ENCODE data around the gene RNPEPL1.
"Not testable (repeated sequence)": the region's sequence is repeated elsewhere in the genome, so short reads cannot be mapped to it uniquely, and the experiment has no call there.

RNPEPL1 gene

DNA sequence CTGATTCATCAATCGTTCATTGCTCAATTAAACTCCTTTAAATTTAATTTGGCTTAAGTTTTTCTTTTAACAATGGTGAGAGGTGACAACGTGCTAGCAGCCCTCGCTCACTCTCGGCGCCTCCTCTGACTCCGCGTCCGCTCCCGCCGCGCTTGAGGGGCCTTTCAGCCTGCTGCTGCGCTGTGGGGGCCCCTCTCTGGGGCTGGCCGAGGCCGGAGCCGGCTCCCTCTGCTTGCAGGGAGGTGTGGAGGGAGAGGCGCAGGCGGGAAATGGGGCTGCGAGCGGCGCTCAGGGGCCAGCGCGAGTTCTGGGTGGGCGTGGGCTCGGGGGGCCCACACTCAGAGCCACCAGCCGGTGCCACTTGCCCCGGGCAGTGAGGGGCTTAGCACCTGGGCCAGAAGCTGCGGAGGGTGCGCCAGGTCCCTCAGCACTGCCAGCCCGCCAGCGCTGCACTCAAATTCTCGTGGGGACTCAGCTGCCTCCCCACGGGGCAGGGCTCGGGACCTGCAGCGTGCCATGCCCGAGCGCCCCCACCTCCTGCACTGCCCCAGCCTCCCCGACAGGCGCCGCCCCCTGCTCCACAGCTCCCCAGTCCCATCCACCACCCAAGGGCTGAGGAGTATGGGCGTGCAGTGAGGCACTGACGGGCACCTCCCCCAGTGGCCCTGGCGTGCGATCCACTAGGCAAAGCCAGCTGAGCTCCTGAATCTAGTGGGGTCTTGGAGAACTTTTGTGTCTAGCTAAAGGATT is 30.1 kb upstream of the RNPEPL1 start:
- Histone ChIP-seq H3K27ac (ENCODE audit: low read length) (no peak overlapping the region), H3K4me3 (ENCODE audit: low read length in 2 of 2) (no peak overlapping the region), H3K27me3 (ENCODE audit: control insufficient read depth in 1 of 2, insufficient read depth in 2 of 2, low read length in 2 of 2) (no peaks in the 10 kb centered on the region), H3K9ac (ENCODE audit: low read length in 2 of 2) (no peak overlapping the region), H3K4me1 (ENCODE audit: control insufficient read depth, insufficient read depth, low read length) (no peaks in the 10 kb centered on the region), H3K9me3 (ENCODE audit: control insufficient read depth in 2 of 2, low read length in 2 of 2) (no peaks in the 10 kb centered on the region), H3K36me3 (ENCODE audit: control insufficient read depth in 2 of 2, insufficient read depth in 2 of 2, low read length in 2 of 2) (peaks cover 3 to 9% of the 10 kb centered on the region in 2 donors)

DNA sequence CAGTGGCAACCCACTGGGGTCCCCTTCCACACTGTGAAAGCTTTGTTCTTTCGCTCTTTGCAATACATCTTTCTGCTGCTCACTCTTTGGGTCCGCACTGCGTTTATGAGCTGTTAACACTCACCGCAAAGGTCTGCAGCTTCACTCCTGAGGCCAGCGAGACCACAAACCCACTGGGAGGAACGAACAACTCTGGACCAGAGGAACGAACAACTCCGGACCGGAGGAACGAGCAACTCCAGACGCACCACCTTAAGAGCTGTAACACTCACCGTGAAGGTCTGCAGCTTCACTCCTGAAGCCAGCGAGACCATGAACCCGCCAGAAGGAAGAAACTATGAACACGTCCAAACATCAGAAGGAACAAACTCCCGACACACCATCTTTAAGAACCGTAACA is 29.2 kb upstream of the RNPEPL1 start:
- not testable (repeated sequence) for H3K4me3 ChIP-seq (ENCODE audit: low read length in 2 of 2); H3K9me3 ChIP-seq (ENCODE audit: control insufficient read depth in 2 of 2, low read length in 2 of 2); H3K36me3 ChIP-seq (ENCODE audit: control insufficient read depth in 2 of 2, insufficient read depth in 2 of 2, low read length in 2 of 2); H3K4me1 ChIP-seq (ENCODE audit: control insufficient read depth, insufficient read depth, low read length); H3K27ac ChIP-seq (ENCODE audit: low read length); H3K9ac ChIP-seq (ENCODE audit: low read length in 2 of 2); H3K27me3 ChIP-seq (ENCODE audit: control insufficient read depth in 1 of 2, insufficient read depth in 2 of 2, low read length in 2 of 2)

DNA sequence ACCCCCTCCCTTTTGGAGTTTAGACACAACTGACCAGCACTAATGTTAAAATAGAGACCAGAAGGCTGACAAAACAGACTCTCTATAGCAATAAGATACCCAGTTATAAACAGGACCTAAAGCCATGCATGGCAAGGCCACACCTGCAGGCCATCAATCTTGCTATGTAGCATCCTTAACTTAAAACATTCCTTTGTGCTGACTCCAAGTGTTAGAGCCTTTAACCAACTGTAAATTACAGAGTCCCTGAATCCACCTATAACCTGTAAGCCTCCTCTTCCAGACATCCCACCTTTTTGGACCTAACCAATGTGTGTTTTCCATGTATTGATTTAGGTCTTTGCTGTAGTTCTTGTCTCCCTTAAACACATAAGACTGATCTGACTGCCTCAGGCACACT is 28.4 kb upstream of the RNPEPL1 start:
- no peak overlapping the region for H3K27ac ChIP-seq (ENCODE audit: low read length)
- H3K36me3 ChIP-seq (ENCODE audit: control insufficient read depth in 2 of 2, insufficient read depth in 2 of 2, low read length in 2 of 2): peaks cover 3 to 9% of the 10 kb centered on the region in 2 donors
- no peaks in the 10 kb centered on the region for H3K9me3 ChIP-seq (ENCODE audit: control insufficient read depth in 2 of 2, low read length in 2 of 2)
- H3K4me1 ChIP-seq (ENCODE audit: control insufficient read depth, insufficient read depth, low read length): no peaks in the 10 kb centered on the region
- no peak overlapping the region for H3K4me3 ChIP-seq (ENCODE audit: low read length in 2 of 2)
- H3K9ac ChIP-seq (ENCODE audit: low read length in 2 of 2): no peak overlapping the region
- H3K27me3 ChIP-seq (ENCODE audit: control insufficient read depth in 1 of 2, insufficient read depth in 2 of 2, low read length in 2 of 2): no peaks in the 10 kb centered on the region

DNA sequence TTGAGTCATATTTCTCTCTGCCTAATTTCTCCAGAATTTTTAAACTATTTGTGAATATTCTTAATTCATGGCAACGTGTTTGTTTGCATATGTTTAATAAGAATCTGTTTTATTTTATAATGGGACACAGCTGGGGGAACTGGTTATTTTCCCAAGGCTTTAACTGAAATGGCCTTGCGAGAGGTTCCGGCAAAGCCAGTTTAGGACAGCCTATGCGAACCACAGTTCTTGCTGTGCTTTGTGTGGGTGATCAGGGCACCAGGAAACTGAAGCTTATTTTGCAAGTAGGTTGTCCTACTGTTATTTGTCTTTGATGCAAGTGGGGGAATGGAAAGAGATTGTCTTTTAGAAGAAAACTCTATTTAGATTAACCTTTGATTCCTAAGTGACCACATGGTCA is 17.0 kb upstream of the RNPEPL1 start:
- no peak overlapping the region for H3K4me3 ChIP-seq (ENCODE audit: low read length in 2 of 2)
- peaks cover 0 to under 1% of the 10 kb centered on the region in 2 donors for H3K27me3 ChIP-seq (ENCODE audit: control insufficient read depth in 1 of 2, insufficient read depth in 2 of 2, low read length in 2 of 2)
- no peaks in the 10 kb centered on the region for H3K9me3 ChIP-seq (ENCODE audit: control insufficient read depth in 2 of 2, low read length in 2 of 2)
- no peak overlapping the region for H3K9ac ChIP-seq (ENCODE audit: low read length in 2 of 2)
- no peak overlapping the region for H3K27ac ChIP-seq (ENCODE audit: low read length)
- H3K36me3 ChIP-seq (ENCODE audit: control insufficient read depth in 2 of 2, insufficient read depth in 2 of 2, low read length in 2 of 2): peaks cover 0 to 2% of the 10 kb centered on the region in 2 donors
- no peaks in the 10 kb centered on the region for H3K4me1 ChIP-seq (ENCODE audit: control insufficient read depth, insufficient read depth, low read length)

DNA sequence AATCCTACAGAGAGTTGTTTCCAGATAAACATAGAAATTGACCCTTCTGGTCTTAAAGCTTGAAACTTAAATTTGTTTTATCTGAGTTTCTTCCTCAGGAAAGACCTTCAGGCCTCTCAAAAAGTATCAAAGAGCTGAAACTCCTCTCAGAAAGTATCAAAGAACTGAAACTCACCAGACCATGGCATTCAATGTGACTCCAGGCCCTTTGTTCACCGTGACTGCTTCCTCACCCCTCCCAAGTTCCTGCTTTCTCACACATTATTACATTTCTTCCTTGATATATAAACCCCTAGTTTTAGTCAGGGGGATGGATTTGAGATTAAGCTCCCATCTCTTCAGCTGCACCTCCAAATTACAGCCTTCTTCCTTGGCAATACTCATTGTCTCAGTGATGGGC is 16.5 kb upstream of the RNPEPL1 start:
- Histone ChIP-seq H3K9me3 (ENCODE audit: control insufficient read depth in 2 of 2, low read length in 2 of 2) (no peaks in the 10 kb centered on the region), H3K27ac (ENCODE audit: low read length) (no peak overlapping the region), H3K4me1 (ENCODE audit: control insufficient read depth, insufficient read depth, low read length) (no peaks in the 10 kb centered on the region), H3K36me3 (ENCODE audit: control insufficient read depth in 2 of 2, insufficient read depth in 2 of 2, low read length in 2 of 2) (peaks cover 0 to 2% of the 10 kb centered on the region in 2 donors), H3K27me3 (ENCODE audit: control insufficient read depth in 1 of 2, insufficient read depth in 2 of 2, low read length in 2 of 2) (peaks cover 4 to 6% of the 10 kb centered on the region in 2 donors), H3K9ac (ENCODE audit: low read length in 2 of 2) (no peak overlapping the region), H3K4me3 (ENCODE audit: low read length in 2 of 2) (no peak overlapping the region)

DNA sequence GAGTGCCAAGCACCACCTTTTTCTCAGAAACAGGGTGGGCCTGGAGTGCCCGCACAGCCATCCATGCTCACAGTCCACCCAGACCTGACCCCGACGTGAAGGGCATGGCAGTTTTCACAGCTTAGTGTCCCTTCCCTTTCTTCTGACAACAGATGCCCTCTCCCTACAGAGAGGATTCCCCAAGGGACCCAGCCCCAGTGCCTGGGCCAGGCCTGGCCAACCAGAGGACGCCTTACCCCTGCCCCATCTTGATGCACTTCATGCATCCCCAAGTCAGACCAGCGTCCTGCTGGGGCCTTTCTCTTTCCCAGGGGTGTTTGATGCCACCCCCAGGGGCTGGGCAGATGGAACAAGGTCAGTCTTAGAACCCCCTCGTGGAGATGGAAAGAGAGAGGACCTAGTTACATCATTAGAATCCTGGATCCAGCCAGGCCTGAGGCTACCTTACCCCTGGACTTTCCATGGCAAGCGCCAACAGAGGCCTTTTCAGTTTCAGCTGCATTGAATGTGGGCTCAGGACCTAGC is 14.3 kb upstream of the RNPEPL1 start:
- Histone ChIP-seq H3K27me3 (ENCODE audit: control insufficient read depth in 1 of 2, insufficient read depth in 2 of 2, low read length in 2 of 2) (peaks cover 10 to 11% of the 10 kb centered on the region in 2 donors), H3K9me3 (ENCODE audit: control insufficient read depth in 2 of 2, low read length in 2 of 2) (no peaks in the 10 kb centered on the region), H3K9ac (ENCODE audit: low read length in 2 of 2) (no peak overlapping the region), H3K27ac (ENCODE audit: low read length) (no peak overlapping the region), H3K36me3 (ENCODE audit: control insufficient read depth in 2 of 2, insufficient read depth in 2 of 2, low read length in 2 of 2) (peaks cover 0 to 2% of the 10 kb centered on the region in 2 donors), H3K4me3 (ENCODE audit: low read length in 2 of 2) (no peak overlapping the region), H3K4me1 (ENCODE audit: control insufficient read depth, insufficient read depth, low read length) (peaks cover 10% of the 10 kb centered on the region)

DNA sequence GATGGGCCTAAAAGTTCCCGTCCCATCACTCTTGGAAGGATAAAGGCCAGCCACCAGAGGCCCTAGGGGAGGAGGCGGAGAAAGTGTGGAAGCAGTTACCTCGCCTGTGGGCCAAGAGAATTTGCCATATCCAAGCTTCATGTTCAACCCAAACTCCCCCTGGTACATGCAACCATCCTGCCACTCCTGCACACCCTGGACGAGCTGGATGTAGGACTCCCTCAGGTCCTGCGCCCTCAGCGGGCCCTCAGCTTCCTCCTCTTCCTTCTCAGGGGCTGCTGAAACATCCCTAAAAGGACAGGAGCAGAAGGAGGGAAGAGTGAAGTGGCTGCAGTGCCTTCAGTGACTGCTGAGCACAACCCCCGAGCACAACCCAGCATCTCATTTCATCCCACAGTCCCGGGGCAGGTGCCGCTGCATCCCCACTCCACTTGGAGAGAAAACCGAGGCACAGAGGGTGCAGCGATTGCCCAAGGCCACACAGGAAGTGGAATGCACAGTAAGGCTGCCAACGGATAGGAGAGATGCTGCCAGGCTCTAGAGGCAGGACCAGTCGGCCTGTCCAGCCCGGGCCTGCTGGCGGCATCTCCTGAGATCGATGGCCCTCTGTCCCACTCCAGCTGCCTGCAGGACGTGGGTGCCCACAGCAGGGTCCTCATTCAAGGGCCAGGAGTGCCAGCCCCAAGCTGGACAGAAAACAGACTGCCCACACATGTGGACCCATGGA is 13.4 kb upstream of the RNPEPL1 start:
- H3K36me3 ChIP-seq (ENCODE audit: control insufficient read depth in 2 of 2, insufficient read depth in 2 of 2, low read length in 2 of 2): peaks cover 0 to 2% of the 10 kb centered on the region in 2 donors

DNA sequence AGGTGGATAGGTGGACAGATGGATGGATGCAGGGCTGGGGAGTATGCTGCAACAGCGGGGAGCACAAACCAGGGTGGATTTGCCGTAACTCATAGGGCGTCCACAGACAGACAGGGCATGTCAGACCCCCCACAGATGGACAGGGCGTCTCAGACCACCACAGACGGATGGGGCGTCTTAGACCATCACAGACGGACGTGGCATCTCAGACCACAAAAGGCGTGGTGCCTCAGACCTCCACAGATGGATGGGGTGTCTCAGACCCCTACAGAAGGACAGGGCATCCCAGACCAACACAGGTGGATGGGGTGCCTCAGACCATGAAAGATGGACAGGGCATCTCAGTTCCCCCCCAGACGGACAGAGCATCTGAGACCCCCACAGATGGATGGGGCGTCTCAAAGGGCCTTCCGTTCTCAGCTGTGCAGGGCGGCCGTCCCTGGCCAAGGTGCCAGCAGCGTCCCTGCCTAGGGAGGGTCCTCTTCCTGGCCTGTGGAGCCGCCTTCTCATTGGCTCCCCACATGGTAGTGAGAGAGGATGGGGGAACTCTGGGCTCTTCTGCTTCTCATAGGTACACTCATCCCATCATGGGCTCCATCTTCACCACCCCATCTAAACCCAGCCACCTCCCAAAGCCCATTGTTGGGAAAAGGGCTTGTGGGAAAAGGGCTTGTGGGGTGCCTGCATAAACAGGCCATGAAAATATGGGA is 12.6 kb upstream of the RNPEPL1 start:
- Histone ChIP-seq H3K9ac (ENCODE audit: low read length in 2 of 2) (no peak overlapping the region), H3K4me1 (ENCODE audit: control insufficient read depth, insufficient read depth, low read length) (peaks cover 22% of the 10 kb centered on the region), H3K9me3 (ENCODE audit: control insufficient read depth in 2 of 2, low read length in 2 of 2) (no peaks in the 10 kb centered on the region), H3K27ac (ENCODE audit: low read length) (no peak overlapping the region), H3K36me3 (ENCODE audit: control insufficient read depth in 2 of 2, insufficient read depth in 2 of 2, low read length in 2 of 2) (peaks cover 0 to 2% of the 10 kb centered on the region in 2 donors), H3K27me3 (ENCODE audit: control insufficient read depth in 1 of 2, insufficient read depth in 2 of 2, low read length in 2 of 2) (peaks cover 10 to 11% of the 10 kb centered on the region in 2 donors), H3K4me3 (ENCODE audit: low read length in 2 of 2) (no peak overlapping the region)

More for the DNA sequence above, 13.4 kb upstream of the RNPEPL1 start:
- no peak overlapping the region for H3K4me3 ChIP-seq (ENCODE audit: low read length in 2 of 2)
- no peaks in the 10 kb centered on the region for H3K9me3 ChIP-seq (ENCODE audit: control insufficient read depth in 2 of 2, low read length in 2 of 2)
- peaks cover 10 to 11% of the 10 kb centered on the region in 2 donors for H3K27me3 ChIP-seq (ENCODE audit: control insufficient read depth in 1 of 2, insufficient read depth in 2 of 2, low read length in 2 of 2)
- peaks cover 18% of the 10 kb centered on the region for H3K4me1 ChIP-seq (ENCODE audit: control insufficient read depth, insufficient read depth, low read length)
- H3K9ac ChIP-seq (ENCODE audit: low read length in 2 of 2): no peak overlapping the region
- no peak overlapping the region for H3K27ac ChIP-seq (ENCODE audit: low read length)

DNA sequence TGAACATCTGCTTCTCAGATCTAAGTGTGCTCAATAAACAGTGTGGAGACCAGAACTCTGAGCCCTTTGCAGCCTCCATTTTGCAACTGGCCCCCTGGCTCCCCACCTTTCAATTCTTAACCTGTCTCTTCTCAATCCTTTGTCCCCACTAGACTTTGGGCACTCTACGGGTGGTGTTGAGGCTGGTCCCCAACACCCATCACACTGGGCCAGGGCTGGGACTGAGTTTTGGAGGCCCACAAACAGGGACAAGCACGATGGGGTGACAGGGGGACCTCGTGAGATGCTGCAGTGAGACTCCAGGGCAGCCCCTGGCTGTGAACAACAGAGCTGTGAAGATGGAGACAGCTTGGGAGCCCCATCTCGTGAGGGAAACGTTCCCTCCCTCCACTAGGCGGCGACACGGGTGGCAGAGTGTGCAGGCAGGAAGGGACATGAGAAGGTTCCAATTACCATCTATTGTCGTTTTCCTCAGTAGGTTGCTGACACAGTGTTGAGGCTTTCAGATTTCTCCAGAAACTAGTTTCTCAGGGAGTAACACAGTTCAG is 11.7 kb upstream of the RNPEPL1 start:
- no peaks in the 10 kb centered on the region for H3K9me3 ChIP-seq (ENCODE audit: control insufficient read depth in 2 of 2, low read length in 2 of 2)
- H3K36me3 ChIP-seq (ENCODE audit: control insufficient read depth in 2 of 2, insufficient read depth in 2 of 2, low read length in 2 of 2): no peaks in the 10 kb centered on the region
- H3K4me3 ChIP-seq (ENCODE audit: low read length in 2 of 2): peak overlapping the region in 1 of 2 donors; percentile 62
- peaks cover 27% of the 10 kb centered on the region for H3K4me1 ChIP-seq (ENCODE audit: control insufficient read depth, insufficient read depth, low read length)
- no peak overlapping the region for H3K27ac ChIP-seq (ENCODE audit: low read length)
- H3K27me3 ChIP-seq (ENCODE audit: control insufficient read depth in 1 of 2, insufficient read depth in 2 of 2, low read length in 2 of 2): peaks cover 10 to 11% of the 10 kb centered on the region in 2 donors
- H3K9ac ChIP-seq (ENCODE audit: low read length in 2 of 2): no peak overlapping the region

DNA sequence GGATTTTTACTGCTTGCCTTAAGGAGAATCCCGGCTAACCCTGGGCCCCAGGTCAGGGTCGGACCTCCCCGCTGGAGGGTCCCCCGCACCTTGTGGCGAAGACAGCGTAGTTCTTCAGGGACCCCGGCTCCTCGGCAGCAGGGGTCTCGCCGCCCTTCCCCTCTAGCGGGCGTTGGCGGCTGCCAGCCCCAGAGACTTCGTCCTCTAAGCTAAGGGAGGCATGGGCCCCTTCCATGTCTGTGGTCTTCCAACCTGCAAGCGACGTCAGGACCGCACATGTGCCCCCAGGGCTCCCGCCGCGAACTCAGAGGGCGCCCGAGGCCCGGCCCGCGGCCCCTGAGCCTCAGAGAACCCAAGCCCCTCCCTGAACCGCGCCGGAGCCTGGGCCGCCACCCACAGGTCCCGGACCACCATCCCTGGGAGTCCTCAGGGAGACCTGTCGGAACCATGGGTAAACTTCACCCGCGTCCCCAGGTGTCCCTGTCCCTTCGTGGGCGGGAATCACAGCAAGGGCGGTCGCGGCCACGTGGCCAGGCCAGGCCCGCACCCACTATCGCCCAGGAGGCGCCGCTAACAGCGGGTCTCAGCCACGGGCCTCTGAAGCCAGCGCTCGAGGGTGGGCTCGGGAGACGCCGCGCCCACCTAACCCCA is 11.1 kb upstream of the RNPEPL1 start:
- Histone ChIP-seq H3K4me1 (ENCODE audit: control insufficient read depth, insufficient read depth, low read length) (peaks cover 30% of the 10 kb centered on the region), H3K9me3 (ENCODE audit: control insufficient read depth in 2 of 2, low read length in 2 of 2) (no peaks in the 10 kb centered on the region), H3K27me3 (ENCODE audit: control insufficient read depth in 1 of 2, insufficient read depth in 2 of 2, low read length in 2 of 2) (peaks cover 10 to 11% of the 10 kb centered on the region in 2 donors), H3K36me3 (ENCODE audit: control insufficient read depth in 2 of 2, insufficient read depth in 2 of 2, low read length in 2 of 2) (no peaks in the 10 kb centered on the region), H3K4me3 (ENCODE audit: low read length in 2 of 2) (peak overlapping the region; percentile 27 to 62), H3K9ac (ENCODE audit: low read length in 2 of 2) (no peak overlapping the region), H3K27ac (ENCODE audit: low read length) (no peak overlapping the region)

Measured in stomach smooth muscle (tissue), 2 donors.